Nucleus accumbens (tissue), 56 donors: ENCODE results near the gene KIAA0232.

Experiments used
- DNase-seq, 56 donors: peaks; one replicate each; lab custom pipeline; 2025; lab: John Stamatoyannopoulos, UW

The KIAA0232 gene

DNA sequence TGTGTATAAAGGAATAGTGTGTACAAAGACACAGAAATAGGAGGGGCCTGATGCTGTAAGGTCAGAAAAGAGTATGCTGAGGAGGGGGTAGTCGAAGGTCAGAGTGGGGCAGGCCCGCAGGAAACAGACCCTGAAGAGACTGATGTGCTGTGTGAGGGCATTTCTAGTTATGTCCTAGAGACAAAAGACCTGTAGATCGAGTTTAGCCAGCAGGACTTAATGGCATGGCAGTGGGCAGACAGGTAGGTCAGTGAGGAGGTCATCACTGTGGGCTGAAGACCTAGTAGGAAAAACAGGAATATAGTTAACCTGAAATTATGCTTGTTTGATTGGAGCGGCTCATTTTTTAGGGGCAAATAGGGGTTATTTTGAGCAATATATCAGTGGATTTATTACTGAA, 57.1 kb downstream of the KIAA0232 start:
- DNase-seq = no peak

DNA sequence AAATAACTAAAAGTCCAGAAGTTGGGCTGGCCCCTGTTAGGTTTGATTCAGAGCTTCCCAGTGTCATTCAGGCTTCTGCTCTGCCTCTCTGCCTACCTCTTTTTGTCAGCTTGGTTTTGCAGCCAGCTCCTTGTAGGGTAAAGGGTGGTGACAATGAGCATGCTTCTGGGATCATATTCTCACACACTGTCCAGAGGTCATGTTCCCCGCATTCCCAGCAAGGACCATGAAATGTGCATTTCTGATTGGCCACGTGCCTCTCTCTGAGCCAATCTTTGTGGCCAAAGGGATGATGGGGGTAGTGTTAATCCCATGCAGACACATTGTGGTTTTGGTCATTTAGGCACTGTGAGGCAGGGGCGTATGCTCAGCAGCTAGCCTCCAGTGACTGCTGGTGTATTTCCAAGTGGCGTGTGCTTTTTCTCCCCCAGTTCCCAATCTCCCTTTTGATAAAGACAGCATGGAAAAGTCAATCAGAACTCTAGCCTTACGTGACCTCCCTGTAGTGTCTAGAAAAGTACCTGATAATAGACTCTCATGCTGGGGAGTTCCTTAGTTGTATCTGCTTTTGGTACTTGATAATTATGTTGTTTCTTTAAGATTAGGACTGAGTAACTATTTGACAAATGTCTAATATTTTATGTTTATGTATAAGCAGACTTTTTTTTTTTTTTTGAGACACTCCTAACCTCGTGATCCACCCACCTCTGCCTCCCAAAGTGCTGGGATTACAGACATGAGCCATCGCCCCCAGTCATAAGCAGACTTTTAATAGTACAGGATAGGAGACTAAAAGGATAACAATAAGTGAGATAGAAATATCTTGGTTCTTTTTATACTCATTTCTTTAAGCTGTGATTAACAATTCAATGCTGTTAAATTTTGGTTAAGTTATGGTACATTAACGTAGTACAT, 57.8 kb downstream of the KIAA0232 start:
- peak in 8 of 56 donors; percentile 3 to 32 (median 22) for DNase-seq

DNA sequence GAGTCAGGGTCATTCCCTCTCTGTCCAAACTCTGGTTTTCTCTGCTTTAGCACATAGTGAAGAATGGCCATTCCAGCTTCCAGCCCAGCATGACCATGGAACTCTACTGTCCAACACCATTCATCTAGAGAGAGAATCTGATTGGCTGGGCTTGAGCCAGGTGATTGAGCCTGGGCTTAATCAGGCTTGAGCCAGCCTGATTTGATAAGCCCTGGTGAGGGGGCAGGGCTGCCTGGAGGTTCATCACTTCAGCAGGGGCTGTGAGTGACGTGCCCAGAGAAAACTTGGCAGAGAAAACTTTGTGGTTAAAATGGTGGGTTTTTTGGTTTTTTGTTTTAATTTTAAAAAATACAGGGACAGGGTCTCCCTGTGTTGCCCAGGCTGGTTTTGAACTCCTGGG, 62.5 kb downstream of the KIAA0232 start:
- no peak for DNase-seq

DNA sequence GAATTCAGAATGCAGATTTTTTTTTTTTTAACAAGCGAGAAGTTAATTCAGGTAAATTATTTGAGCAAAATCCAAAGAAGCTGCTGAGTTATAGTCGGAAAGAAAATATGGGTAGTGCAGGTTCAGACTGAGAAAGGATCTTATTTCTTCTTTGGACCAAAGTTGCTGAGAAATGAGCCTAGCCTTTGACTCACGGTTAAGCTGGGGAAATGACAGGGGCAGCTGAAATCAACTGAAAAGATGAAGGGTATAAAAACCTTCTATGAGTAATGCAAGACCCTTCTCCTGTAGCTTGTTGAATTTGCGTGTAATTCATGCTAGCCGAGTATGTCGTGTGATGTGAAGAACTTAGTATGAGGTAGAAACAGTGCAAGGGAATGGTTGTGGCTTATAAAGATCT, 63.0 kb downstream of the KIAA0232 start:
- DNase-seq = no peak

DNA sequence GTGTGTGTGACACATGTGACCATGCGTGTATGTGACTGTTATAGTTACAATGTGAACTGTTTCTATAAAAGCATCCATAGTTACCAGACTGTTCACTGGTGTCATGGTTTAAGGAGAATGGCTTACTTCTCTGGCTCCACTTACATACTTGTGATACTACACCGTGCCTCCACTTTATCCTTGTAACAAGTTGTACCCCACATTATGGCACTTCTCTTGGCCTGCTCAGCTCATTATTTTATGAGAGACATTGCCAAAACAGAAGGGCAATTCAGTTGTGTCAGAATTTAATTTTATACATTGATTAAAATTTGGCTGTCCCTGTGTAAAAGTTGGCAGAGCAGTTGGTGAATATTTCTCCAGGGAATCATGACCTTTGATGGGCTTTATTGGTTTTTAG, 64.7 kb downstream of the KIAA0232 start:
- no peak for DNase-seq

DNA sequence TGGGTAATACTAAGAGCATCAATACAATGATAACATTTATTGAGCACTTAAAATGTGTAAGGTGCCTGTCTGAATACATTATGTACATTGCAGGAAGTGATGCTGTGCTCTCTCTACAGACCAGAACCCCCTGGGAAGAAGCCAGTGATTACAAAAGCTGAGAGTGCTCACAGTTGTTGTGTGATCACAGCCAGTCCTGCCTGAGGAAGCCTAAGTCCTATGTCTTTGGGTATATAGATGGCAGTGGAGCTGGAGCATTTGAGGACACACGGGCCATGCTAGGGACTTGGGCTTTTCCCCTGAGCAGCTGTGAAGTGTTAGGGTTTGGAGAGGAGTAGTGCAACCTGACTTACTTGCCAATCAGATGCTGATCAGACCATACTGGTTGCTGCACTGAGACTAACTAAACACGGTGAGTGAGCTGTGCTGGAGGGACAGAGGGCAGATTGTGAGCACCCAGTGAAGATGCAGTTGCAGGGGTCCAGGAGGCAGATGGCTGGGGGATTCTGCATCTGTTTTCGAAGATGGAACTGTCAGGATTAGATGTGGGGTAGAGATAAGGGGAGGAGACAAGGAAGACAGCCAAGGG, 66.3 kb downstream of the KIAA0232 start:
- no peak for DNase-seq

DNA sequence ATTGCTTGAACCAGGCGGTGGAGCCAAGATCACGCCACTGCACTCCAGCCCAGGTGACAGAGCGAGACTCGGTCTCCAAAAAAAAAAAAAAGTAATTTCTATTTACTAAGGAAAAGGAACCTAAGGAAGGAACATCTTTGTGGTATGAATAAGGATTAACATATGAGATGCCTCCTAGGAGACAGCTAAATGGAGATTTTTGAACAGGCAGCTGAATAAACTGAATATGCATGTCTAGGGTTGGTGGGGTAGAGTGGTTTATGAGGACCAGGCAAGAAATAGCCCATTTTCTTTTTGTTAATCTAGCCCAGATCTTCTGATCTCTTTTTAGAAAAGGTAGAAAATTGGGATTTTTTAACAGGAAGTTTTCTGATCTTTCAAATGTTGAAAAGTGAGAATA, 67.2 kb downstream of the KIAA0232 start:
- DNase-seq = no peak

DNA sequence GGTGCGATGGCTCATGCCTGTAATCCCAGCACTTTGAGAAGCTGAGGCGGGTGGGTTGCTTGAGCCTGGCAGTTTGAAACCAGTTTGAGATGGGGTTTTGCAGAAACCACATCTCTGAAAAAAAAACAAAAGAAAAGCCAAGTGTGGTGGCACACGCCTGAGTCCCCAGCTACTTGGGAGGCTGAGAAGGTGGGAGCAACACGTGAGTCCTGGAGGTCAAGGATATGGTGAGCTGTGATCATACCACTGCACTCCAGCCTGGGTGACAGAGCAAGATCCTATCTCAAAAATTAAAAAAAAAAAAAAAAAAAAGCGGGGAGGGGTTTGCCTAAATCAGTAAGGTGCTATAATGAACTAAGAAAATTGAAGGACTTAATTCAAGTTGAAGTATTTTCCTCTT, 68.9 kb downstream of the KIAA0232 start:
- DNase-seq = no peak

DNA sequence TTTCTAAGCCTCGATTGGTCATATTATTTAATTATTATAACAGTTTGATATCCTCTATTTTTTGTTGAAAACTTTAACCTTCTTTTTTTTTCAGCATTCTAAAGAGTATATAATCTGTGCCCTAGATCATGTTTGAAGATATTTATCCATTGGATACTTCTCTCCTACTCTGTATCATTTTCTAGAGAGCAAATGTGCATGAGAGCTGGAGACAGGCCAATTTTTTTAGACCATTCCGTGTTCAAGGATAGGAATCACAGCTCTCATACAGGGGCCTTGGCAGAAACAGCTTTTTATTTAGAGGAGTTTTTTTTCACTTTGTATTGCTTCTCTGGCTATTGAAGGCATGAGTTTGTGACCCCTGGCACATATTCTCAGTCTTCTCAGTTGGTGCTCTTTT, 69.4 kb downstream of the KIAA0232 start:
- no peak for DNase-seq

DNA sequence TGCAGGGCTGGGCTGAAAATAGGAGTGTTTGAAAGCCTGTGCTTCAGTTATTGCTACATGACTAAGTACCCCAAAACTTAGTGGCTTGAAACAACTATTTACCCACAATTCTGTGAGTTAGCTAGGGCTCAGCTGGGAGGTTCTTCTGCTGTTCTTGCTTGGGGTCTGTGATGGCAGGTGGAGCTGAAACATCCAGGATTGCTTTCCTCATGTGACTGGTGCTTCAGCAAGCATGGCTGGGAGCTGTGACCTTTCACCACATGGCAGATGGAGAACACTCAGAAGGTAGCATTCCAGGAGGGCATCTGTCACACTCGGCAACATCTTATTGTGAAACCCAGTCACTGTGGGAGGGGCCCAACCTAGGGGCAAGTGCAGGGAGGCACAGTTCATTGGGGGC, 70.1 kb downstream of the KIAA0232 start:
- no peak for DNase-seq

DNA sequence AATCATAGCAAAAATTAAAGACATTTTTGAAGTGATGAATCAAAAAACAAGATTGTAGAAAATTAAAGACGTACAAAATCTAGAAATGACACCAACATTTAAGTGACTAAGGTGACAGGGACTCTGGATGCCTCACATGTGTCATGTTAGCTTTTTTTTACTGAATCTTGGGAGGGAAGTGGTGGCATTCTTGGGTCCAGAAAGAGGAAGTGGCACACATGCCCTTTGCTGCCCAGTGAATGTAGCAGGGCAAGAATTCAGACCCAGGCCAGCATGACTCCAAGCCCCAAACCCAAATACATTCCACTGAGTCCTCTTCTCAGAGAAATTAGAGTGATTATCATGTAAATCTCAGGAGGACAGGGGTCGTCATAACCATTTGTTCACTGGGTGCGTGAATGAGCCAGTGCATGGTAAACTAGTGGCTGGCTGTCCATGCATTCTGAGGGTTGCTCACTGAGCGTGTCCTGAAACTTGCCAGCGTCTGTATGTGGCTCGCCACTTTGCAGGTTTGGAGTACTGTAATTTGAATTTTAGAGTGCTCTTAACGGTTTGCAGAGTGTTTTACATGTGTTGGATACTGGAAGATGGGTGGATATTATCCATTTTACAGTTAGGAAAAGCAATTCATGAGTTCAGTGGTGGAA, 71.7 kb downstream of the KIAA0232 start:
- DNase-seq = no peak

DNA sequence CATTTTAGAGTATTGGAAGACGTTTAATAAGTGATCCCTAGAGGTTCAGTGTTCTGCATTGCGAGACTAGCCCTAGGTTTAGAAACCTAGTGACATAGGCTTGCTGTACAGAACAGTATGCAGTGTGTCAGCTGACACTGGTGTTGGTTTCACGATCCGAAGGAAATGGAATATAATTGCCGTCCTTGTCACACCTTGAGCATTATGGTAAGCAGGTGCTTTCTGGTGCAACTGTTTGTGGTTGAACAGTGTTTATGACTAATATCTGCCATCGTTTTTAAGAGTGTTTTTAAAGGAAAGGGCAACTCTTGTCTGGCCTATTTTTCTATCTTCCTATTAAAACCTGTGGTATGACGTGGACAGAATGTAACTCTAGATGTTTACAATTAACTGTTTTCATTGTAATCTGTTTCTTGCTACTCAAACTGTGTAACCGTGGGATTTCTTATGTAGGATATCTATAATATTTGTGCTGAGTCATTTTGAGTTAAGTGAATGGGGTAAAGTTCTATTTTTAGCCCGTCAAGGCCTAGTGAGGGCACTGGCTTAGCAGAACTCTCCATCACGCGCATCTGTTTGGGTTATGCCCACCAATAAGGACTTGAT, 73.3 kb downstream of the KIAA0232 start:
- no peak for DNase-seq

DNA sequence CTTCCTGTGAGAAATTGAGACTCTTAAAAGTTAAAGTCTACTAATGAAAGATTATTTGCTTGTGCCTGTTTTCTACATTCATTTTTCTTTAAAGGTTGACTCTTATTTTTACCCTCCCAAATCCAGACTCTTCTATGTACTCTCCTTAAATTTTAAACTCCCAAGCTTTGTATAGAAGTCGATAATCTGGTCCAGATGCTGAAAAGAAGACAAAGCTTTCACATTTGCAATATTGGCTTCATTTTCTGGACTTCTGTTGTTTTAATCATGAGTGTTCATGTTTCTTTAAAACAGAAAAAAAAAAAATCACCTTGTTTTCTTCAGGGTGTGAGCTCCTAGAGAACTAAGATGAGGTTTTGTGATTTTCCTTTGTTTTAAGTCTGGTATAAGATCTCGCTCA, 73.9 kb downstream of the KIAA0232 start:
- DNase-seq = no peak

DNA sequence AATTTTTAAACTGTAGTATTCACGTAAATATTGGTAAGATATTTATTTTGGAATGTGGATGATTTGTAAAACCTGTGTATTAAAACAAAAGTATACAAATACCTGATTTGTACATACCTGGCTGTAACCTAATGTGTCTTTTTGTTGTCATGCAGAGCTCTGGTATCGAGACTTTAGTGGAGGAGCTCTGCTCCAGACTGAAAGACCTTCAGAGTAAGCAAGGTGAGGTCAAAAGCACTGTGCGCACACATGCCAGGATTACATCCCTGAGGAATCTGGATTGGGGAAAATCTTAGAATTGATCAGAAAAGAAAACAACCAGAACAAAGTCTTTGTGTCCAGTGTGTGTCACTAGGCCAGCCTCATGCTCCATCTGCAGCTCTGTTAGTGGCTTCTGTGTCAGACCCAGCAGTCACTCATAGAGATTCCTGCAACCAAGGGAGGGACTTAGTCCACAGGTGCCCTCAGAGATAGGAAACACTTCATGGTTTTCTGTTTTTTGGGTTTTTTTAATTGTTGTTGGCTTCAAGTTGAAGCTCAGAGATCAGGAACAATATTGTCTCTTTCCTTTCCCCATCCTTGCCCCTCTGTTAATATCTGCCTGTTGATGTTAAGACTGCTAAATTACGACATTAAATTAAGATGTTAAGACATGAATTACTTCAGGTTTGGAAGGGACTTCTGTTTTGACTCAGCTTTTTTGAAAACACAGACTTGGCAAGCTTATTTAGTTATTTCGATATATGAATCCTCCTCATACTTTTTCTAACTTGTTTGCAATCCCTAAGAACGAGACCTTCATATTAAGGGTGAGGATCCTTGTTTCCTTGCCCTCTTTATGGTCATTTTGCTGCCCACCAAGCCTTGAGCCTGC, 74.7 kb downstream of the KIAA0232 start:
- no peak for DNase-seq

DNA sequence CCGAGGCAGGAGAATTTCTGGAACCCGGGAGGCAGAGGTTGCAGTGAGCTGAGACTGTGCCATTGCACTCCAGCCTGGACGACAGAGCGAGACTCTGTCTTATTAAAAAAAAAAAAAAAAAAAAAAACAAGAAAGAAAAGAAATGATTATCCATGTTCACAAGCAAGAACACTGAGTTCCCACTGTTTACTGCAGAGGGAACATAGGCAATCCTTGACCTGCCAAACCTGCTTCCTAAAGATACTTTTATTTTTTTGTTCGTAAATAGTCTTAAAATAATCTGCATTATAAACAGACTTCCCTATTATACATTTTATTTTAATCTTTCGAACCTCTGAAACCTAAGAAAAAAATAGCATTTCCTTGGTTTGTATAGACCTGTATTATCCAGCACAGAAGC, 76.5 kb downstream of the KIAA0232 start:
- no peak for DNase-seq

DNA sequence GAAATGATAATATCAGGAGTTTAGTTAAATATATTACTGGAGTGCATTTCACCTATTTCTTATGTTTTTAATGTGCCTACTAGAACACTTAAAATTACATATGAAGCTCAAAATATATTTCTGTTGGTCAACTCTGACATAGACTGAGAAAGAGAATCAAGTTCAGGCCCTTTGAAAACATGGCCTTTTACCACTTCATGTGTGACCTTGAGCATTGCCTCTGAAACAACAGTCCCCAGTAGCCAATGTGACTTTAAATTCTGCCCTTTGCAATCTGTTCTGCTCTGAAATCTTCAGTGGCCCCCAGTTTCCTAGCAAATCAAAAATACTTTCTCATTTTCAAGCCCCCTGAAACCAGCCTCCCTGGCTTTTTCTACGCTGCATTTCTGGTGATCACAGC, 77.0 kb downstream of the KIAA0232 start:
- no peak for DNase-seq

DNA sequence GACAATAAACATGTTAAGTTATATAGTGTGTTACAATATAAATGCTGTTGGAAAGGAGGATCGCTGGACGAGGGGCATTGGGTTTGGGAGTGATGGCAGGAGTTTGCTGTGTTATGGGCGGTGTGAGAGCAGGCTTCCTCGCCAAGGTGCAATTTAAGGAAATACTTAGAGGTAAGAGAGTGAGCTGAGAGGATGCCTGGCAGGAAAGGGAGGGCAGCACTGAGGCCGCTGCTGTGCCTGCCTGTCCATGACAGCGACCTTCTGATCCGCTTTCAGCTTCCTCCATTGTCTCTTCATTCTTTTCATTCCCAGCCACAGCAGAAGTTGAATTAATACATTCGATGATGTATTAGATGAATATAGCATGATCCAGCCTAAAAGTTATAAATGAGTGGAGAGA, 85.9 kb downstream of the KIAA0232 start:
- DNase-seq = no peak

DNA sequence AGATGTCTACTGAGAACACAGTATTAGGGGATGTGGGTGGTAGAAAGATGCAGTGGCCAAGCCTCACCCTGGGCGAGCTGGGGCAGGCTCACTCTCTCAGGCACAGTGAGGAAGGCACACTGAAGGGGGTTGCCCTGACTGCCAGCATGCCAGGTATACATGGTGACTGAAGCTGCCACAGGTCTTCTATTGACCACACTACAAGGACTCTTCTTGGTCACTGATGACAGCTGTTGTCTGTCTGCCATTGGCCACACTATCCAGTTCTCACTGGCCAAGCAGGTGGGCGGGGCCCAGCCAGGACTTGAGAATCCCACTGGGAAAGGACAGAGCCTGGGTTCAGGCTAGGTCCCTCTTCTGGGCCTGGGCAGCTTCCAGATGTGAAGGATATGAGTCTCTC, 87.4 kb downstream of the KIAA0232 start:
- no peak for DNase-seq

DNA sequence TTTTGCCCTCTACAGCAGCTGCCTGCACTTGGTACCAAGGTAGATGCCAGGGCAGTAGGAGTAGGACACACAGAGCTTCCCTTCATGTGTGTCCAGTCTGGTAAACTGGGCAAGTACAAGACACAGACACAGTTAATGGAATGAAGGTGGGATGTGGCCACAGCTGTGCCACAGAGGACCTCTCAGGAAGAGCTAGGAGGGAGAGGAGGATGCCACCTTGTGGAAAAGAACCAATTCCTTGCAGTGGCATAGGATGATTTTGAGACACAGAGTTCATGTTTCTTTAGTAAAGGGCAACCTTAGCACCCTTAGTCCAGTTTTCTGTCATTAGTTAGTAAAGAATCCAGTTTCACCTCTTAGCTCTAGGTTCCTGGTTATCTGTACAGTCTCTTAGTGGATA, 90.8 kb downstream of the KIAA0232 start:
- DNase-seq = no peak

DNA sequence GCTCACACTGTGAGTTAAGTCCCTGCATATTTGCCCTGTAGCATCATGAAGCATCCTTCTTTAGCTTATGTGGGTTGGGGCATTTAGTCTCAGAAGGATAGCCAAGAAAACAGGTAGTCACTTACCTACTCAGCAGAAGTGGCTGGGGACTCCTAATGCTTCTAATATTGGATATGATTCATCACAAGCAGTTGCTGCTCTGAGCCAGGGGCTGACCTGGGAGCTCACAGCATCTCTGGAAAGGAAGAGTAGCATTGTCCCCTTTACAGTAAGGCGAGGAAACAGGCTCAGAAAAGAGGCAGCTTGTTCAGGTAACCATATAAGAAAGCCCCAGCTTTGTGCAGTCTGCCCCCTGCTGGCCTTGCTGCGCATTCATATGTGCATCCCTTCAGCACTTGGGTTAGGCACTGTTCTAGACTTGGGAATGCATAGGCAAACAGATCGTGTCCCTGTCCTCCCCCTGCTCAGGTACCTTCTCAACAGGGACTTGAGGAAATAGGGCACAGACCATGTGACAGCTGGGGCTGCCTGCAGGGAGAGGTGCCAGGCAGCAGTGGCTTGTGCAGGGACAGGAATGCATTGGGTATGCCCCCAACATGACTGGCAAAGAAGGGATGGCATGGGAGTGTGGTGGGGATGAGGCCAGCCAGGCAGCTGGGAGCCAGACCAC, 91.4 kb downstream of the KIAA0232 start:
- DNase-seq = peak in 43 of 56 donors; percentile 12 to 83 (median 52)
